GM18907 (cell line): ENCODE data around the gene CD82.

Source experiments
- ATAC-seq: cut with Tn5 transposase; IDR thresholded peaks from one replicate; pipeline ENCODE4 v1.9.1; 2021; ENCODE audit warnings: mild to moderate bottlenecking, moderate library complexity; ENCODE audit not compliant: unreplicated experiment

Gene CD82

GRCh38 chr11:44597358-44598012 lies 32.0 kb downstream of the CD82 start:
- ATAC-seq, result no peak

DNA sequence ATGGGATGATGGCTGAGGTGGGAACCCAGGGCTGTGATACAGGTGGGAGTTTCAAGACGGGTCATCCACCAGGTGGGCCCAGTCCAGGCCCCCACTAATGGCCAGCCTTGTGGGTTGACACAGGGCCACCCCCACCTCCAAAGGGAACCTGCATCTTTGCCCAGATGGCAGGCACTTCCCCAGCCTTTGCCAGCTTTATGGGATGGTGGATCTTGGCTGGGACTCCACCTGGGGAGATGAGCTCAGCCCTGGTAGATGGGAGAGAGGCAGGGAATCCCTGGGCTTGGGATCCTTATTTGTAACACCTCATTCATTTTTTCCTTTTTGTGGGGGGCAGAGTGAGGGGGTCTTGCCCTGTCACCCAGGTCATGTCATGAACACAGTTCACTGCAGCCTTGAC lies 33.4 kb downstream of the CD82 start:
- ATAC-seq, result no peak

GRCh38 chr11:44600261-44600660 lies 34.8 kb downstream of the CD82 start:
- ATAC-seq, result no peak

- ATAC-seq, result peak; percentile 46
Measured at GRCh38 chr11:44600839-44601383, 35.4 kb downstream of the CD82 start.

GRCh38 chr11:44601471-44602370 lies 36.3 kb downstream of the CD82 start:
- peak; percentile 60 for ATAC-seq

DNA sequence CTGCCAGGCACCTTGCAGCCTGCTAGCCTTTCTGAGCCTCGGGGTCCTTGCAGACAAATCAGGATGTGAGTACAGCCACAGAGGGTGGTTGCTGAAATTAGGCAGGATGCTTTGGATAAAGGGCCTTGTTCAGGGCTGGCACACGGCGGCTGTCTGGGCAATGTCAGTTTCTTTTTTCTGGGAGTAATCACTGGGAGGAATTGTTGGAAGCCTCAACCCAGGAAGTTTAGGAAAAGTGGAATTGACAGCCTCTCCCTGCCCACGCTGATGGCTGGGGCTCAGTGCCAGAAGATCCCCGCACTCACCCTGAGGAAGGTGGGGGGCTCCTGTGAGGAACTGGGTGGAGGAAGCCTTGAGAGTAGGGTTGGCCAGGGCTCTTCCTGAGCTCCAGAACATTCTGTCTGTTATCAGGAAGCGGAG lies 37.4 kb downstream of the CD82 start:
- ATAC-seq, result no peak

DNA sequence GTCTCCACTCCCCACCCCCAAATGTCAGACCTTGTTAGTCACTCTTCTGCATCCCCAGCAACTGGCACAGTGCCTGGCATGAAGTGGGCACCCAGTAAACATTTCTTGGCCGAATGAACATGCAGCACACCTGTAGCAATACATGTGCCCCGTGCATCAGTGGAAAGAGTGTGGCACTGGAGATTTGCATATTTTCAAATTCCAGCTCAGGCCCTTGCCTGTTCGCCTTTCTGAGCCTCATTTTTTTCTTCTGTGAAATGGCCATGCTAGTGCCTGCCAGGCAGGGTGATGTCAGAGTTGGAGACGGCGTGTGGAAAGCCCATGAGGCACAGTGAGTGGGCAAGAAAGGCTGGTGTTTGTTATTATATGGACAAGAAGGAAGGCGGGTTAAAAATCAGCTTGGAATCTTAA lies 38.7 kb downstream of the CD82 start:
- ATAC-seq, result no peak

GRCh38 chr11:44605068-44605708 lies 39.7 kb downstream of the CD82 start:
- ATAC-seq, result no peak

DNA sequence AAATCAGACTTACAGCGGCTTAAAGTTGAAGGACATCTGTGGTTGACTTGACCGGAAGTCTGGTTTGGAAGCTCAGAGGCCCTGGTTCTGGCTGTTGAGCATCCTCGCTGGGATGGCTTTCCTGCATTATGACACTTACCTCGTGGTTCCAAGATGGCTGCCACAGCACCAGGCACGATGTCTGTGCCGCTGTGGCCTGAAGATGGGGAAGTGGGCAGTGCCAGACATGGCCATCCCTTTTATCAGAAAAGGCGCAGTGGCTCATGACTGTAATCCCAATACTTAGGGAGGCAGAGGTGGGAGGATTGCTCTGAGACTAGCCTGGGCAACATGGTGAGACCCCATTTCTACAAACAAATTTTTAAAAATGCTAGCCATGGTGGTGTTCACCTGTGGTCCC lies 40.5 kb downstream of the CD82 start:
- no peak for ATAC-seq

DNA sequence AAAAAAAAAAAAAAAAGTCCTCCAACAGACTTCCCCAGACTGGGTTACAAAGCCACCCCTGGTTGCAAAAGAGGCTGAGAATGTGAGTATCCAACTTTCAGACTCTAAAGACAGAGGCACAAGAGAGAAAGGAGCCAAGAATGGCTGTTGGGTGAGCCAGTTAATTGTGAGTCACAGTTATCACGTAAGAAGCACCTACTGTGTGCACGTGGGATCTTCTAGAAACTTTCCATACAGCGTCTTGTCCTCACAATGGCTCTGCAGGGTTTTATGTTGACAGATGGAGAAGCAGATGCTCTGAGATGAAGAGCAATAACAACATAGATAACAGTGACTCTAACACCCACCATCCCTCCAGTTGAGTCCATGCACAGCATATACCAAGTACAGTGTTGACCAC lies 41.0 kb downstream of the CD82 start:
- ATAC-seq, result no peak

- no peak for ATAC-seq
Measured at GRCh38 chr11:44607319-44607962, 42.0 kb downstream of the CD82 start.

- no peak for ATAC-seq
Measured at GRCh38 chr11:44607987-44608386, 42.5 kb downstream of the CD82 start.

DNA sequence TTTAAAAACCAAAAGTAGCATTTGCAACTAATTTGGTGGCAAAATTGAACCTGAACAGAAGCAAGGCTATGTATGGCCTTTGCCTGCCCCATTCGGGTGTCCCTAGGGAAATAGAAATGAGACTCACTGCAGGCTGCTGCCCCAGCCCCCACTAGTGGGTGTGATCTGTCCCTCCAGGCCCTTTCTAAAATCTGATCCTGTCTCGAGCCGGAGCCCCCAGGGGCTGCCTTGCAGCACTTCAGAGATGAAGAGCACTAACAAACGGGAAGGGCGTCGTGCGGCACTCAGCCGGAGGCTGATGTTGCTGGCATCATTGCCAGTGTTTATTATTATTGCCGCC lies 43.2 kb downstream of the CD82 start:
- peak; percentile 23 for ATAC-seq

- ATAC-seq, result peak; percentile 68
Measured at GRCh38 chr11:44608991-44609782, 43.7 kb downstream of the CD82 start.

DNA sequence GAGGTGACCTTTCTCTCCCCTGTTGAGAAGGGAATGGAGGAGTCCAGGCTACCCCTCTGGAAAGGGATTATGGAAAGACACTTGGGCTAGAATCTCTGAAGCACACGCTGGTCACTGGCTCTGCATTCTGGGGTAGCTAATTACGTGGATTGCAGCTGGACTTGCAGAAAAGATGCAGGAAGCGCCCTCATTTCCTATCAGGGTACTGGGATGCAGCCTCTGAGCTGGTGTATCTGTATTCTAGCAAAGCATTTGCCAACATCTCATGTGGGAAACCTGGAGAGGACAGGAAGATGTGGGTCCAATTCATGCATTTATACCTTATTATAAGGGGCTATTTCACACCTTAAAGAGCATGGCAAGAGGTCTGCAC lies 44.3 kb downstream of the CD82 start:
- no peak for ATAC-seq

GRCh38 chr11:44610186-44610955 lies 44.9 kb downstream of the CD82 start:
- no peak for ATAC-seq

DNA sequence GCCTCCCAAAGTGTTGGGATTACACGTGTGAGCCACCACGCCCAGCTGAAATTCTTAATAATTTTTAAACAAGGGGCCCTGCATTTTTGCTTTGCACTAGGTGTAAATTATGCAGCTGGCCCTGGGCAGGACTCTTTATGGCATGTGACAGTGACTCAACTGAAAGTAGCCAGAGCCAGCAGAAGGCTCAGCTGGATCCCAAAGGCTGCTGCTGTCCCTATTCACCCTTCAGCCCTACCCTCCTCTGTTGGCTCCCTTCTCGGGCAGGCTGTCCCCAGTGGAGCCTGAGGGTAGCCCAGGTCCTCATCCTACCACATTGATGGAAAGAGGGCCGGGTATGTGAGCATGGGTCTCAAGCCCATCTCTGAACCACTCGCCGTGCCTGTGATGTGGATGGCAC lies 45.6 kb downstream of the CD82 start:
- ATAC-seq, result peak; percentile 1

- peak; percentile 50 for ATAC-seq
Measured at GRCh38 chr11:44611687-44612434, 46.4 kb downstream of the CD82 start.

GRCh38 chr11:44613153-44613552 lies 47.7 kb downstream of the CD82 start:
- ATAC-seq, result no peak
